ENCODE results near the gene OLFM3. TPM values are rescaled to one million over a fixed set of nuclear protein-coding genes. Genes with fewer than 3 reads are reported as not detected.

The OLFM3 gene
- total RNA-seq, 1 experiment from 2014 or later, result not detected

GRCh38 chr1:101769520-101769919, 227.2 kb downstream of the OLFM3 start:
- DNase-seq, result no peak
- intact Hi-C loops (cut with micrococcal nuclease; ENCODE audit: unreplicated experiment), result no loop called here
- no peak for TF ChIP-seq CTCF (IDR thresholded peaks at IDR 0.05; ENCODE audit: unreplicated experiment)
- Mint-ChIP-seq H3K4me3 (ENCODE audit: low read depth, unreplicated experiment) (no peak overlapping the region), H3K36me3 (ENCODE audit: insufficient read depth, unreplicated experiment) (no peaks in the 10 kb centered on the region), H3K9me3 (ENCODE audit: low read depth, unreplicated experiment) (peaks cover 4% of the 10 kb centered on the region), H3K27ac (ENCODE audit: unreplicated experiment) (no peak overlapping the region), H3K4me1 (ENCODE audit: low read depth, unreplicated experiment) (no peaks in the 10 kb centered on the region), H3K27me3 (ENCODE audit: unreplicated experiment) (no peaks in the 10 kb centered on the region)
- CTCF ChIA-PET, result interaction anchor here (0.6 kb wide), 1 partner anchor 224 kb away, joined by 3 read pairs; no protein-coding TSS in a partner anchor
- BruUV-seq (replicated peaks), result no TSS peak

GRCh38 chr1:101757985-101758384, 238.7 kb downstream of the OLFM3 start:
- intact Hi-C loops (cut with micrococcal nuclease; ENCODE audit: unreplicated experiment), result no loop called here
- Mint-ChIP-seq H3K36me3 (ENCODE audit: insufficient read depth, unreplicated experiment) (no peaks in the 10 kb centered on the region), H3K9me3 (ENCODE audit: low read depth, unreplicated experiment) (no peaks in the 10 kb centered on the region), H3K4me3 (ENCODE audit: low read depth, unreplicated experiment) (no peak overlapping the region), H3K4me1 (ENCODE audit: low read depth, unreplicated experiment) (no peaks in the 10 kb centered on the region), H3K27ac (ENCODE audit: unreplicated experiment) (no peak overlapping the region), H3K27me3 (ENCODE audit: unreplicated experiment) (no peaks in the 10 kb centered on the region)
- no peak for TF ChIP-seq CTCF (IDR thresholded peaks at IDR 0.05; ENCODE audit: unreplicated experiment)
- CTCF ChIA-PET, result no interaction called here
- DNase-seq, result peak; percentile 2
- no TSS peak for BruUV-seq (replicated peaks)

- no TSS peak for BruUV-seq (replicated peaks)
- CTCF ChIA-PET, result no interaction called here
- Mint-ChIP-seq H3K9me3 (ENCODE audit: low read depth, unreplicated experiment) (no peaks in the 10 kb centered on the region), H3K27ac (ENCODE audit: unreplicated experiment) (no peak overlapping the region), H3K4me3 (ENCODE audit: low read depth, unreplicated experiment) (no peak overlapping the region), H3K4me1 (ENCODE audit: low read depth, unreplicated experiment) (no peaks in the 10 kb centered on the region), H3K27me3 (ENCODE audit: unreplicated experiment) (no peaks in the 10 kb centered on the region), H3K36me3 (ENCODE audit: insufficient read depth, unreplicated experiment) (no peaks in the 10 kb centered on the region)
- intact Hi-C loops (cut with micrococcal nuclease; ENCODE audit: unreplicated experiment), result no loop called here
- TF ChIP-seq CTCF (IDR thresholded peaks at IDR 0.05; ENCODE audit: unreplicated experiment), result no peak
- no peak for DNase-seq
Measured at GRCh38 chr1:101756411-101756810, 240.3 kb downstream of the OLFM3 start.
